HG03095 (cell line): ENCODE data around the gene EXOSC7.
"Not testable (repeated sequence)": the region's sequence is repeated elsewhere in the genome, so short reads cannot be mapped to it uniquely, and the experiment has no call there.

ENCODE experiments used
- ATAC-seq: cut with Tn5 transposase; IDR thresholded peaks from one replicate; pipeline ENCODE4 v1.9.1; 2021; ENCODE audit warnings: moderate library complexity; ENCODE audit not compliant: unreplicated experiment

The EXOSC7 gene

DNA sequence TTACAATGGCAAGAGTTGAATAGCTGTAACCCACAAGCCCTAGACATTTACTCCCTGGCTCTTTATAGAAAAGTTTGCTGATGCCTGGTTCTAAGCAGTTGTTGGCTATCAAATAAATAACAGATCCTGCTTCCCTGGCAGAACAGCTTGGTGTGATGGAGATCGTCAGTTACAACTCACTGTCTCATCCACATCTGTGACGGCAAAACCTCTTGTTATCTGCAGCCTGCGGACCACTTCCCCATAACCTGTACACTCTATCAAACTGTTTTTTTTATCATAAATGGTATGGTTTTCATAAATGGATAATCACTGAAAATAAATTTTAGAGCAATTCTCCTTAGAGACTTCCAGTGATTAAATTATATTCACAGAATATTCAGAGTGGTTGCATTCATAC is 14.2 kb upstream of the EXOSC7 start:
- ATAC-seq, result no peak

DNA sequence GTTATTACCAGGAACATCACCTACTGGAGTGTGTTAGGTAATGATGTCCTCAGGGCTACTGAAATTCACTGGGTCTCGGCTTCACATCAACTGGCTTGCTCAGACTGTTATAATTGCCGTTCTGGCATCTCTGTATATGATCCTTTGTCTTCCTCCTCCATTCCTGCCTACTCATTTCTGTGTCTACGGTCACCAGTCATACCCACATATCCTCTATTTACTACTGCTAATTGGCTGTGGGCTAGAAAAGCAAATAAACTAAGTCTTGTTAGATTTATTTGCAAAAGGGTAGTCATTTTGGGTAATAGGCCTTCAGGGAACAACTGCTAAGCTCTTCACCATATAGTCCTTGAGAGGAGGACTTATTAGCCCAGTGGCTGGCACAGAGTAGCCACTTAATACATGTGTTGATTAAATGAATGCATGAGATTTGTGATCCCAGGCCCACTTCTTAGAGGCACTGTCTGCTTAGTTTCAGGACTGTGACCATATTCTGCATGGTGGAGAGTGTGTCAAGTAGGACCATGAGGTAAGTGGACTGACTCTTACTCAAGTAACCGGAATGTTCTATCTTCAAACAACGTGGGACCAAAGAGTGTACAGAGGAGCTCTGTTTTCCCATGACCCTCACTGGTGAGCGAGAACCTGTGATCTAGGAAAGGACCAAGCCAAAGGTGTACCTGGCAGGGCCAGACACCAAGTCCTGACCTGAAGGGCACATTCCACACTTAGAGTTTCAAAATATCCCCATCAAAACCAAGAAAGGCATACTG is 13.2 kb upstream of the EXOSC7 start:
- no peak for ATAC-seq

- no peak for ATAC-seq
These were observed 12.3 kb upstream of the EXOSC7 start for GRCh38 chr3:44963571-44964325.

GRCh38 chr3:44965165-44965564 is 10.9 kb upstream of the EXOSC7 start:
- ATAC-seq, result no peak

- ATAC-seq, result no peak
These were observed 9.2 kb upstream of the EXOSC7 start for GRCh38 chr3:44966795-44967278.

DNA sequence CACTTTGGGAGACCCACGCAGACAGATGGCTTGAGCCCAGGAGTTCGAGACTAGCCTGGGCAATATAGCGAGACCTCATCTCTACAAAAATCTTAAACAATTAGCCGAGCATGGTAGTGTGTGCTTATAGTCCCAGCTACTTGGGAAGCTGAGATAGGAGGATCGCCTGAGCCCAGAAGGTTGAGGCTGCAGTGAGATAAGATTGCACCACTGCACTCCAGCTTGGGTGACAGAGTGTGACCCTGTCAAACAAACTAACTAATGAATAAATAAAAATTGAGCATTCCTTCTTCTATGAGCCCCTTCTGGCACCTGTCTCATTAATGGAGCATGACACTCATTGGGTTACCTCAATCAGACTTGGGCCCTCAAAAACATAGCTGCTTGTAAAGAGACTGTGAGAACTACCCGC is 7.6 kb upstream of the EXOSC7 start:
- no peak for ATAC-seq

DNA sequence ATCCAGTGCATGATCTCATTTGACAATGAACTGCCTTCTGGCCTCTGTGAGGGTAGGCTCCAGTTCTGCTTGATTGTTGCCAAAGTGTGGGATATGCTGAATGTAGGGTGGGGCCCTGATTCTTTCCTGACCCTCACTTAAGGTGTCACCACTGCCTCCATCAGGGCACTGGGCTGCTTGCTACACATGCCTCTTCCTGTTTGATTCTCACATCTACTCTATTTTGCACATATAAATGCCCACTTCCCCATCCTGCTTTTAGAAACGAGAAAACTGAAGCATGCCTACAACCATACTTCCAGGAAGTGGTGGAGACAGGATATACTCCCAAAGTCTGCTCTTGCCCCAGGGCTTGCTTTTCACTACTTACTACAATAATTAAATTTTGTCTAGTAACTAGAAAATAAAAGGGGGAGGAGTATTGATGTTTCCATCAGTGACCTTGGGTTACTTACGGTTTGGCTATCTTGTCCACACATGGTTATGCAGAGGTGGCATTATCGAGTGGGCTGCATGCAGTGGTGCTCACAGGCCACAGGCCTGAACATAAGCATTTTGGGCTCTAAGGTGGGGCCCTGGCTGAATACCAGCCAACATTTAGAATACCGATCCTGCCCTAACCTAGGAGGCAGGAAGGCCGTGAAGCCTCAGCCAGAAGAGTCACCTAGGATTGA is 6.8 kb upstream of the EXOSC7 start:
- no peak for ATAC-seq

DNA sequence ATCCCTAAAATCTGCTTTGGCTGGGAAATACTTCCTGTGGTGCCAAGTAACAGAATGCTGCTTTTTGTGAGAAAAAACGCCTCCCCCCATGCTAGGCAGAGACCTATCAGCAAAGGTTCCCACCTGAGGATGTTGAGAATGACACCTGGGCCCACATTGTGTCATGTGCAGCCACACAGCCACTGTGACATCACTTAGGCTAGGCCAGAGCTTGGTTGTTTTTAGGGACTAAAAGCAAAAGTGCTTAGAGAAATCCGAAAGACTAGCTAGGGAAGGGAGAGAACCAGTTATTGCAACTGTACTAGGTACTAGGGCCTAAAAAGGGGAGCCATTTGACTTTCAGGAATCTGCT is 6.2 kb upstream of the EXOSC7 start:
- ATAC-seq, result no peak

DNA sequence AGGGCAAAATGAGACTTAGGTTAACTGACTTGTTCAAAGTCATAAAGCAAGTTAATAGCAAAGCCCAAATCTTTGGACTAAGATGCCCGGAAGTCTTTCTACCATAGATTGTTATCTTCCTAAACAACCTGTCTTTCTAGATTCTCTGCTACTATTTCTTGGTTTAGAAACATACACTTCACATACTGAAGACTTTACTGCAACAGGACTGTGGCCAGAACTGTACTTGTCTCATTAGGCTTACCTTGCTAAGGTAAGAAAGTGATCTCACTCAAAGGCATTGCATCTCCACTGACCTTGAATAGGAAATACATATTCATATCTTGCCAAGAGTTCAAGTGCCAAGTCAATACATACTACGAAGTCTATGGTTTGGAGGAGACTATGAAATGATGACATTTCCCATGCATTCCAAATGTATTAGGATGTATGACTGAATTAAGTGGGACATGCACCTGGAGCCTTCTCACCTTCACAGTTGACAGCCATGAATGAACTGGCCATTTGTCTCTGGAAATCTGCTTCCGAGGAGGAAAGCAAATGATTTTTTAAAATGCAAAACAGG is 5.0 kb upstream of the EXOSC7 start:
- ATAC-seq, result no peak

DNA sequence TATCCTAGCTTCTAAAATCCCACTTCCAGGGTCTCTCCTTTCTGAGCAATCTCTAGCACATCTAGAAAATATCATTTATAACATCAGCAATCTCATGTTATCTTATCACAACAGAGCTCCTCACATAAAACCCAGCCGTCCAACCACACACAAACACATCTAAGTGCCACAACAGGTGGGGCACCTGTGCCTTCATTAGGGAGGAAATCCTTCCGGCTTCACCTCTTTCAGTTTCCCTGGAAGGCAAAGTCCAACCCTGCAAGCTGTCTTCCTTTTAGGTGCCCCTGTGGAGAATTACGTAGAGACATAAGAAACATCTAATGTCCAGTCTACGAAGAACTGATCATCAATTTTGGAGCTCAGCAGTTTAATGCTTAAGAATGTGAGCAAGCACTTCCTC is 1.6 kb upstream of the EXOSC7 start:
- ATAC-seq, result no peak

- ATAC-seq, result no peak
These were observed 5.2 kb downstream of the EXOSC7 start for GRCh38 chr3:44981220-44981619.

GRCh38 chr3:44981751-44982150 is 5.7 kb downstream of the EXOSC7 start:
- no peak for ATAC-seq

DNA sequence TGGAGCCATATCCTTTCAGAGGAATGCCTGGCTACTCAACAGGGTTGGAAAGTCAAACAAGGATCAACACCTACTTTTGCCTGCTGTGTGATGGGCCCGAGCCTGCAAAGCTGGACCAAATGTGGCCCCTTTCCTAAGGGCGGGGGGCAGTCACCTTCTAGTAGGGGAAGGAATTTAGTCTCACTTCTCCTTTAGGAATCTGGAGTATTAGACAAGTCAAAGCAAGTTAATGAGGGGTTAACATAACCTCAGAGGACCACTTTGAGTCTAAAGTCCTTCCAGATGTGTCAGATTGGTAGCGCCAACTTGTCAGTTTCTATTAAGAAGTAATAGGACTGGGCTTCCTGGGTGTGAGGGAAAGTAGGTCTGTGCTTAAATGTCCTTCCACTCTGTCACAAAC is 6.8 kb downstream of the EXOSC7 start:
- ATAC-seq, result no peak

DNA sequence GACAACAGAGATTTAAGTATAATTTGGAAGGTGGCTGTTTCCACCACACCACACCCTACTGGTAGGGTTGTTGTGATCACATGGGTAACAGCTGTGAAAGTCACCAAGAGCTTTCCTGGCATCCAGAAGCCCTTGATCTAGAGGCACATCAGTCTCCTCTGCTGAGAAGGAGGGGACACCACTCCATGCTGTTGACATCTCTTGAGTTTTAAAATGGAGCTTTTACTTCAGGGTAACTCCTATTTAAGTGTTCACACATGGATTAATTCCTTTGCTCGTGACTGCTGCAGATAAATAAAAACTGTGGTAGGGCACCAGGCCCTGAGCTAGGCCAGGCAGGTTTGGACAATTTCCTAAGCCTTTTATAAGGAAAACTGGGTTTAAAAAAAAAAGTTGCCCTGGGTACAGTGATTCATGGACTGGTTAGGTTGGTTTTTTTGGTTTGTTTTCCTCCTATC is 7.5 kb downstream of the EXOSC7 start:
- ATAC-seq, result no peak

DNA sequence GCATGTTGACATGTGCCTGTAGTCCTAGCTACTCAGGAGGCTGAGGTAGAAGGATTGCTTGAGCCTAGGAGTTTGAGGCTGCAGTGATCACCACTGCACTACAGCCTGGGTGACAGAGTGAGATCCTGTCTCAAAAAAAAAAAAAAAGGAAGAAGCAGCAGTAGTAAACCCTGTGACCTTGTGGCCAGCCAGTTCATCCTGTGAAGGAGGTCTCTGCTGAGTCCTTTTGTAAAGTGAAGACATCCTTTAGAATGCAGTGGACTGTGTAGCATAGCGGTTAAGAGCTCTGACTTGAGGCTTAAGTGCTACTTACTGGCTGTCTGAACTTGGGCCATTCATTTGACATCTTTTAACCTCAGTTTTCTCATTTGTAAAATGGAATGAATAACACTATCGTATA is 8.3 kb downstream of the EXOSC7 start:
- ATAC-seq, result no peak

DNA sequence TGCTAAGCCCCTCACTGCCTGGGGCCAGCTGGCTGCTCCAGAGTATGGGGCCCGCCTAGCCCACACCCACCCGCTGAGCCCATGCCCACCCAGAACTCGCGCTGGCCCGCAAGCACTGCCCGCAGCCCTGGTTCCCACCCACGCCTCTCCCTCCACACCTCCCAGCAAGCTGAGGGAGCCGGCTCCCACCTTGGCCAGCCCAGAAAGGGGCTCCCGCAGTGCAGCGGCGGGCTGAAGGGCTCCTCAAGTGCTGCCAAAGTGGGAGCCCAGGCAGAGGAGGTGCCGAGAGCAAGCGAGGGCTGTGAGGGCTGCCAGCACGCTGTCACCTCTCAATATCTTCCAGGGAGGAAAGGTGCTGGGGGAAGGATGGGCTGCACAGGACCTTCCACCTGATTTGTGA is 10.3 kb downstream of the EXOSC7 start:
- ATAC-seq, result not testable (repeated sequence)

GRCh38 chr3:44987332-44987731 is 11.3 kb downstream of the EXOSC7 start:
- ATAC-seq, result no peak

DNA sequence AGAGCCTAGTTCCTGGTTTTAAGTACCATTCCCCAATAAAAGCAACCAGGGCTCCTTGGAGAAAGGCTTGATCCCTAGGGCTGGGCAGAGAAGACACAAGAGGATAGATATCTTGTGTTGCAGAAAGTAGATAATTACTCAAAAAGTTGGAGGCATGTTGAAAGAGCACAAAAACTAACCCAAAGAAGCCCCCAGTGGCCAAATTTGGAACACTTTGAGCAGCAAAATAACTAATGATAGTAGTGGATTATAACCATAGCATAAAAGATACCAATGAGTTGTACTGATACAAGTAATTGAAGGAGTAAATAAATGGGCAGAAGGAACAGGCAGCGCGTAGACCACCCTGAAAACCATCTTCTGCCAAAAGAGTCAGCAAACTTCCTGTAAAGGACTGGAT is 12.0 kb downstream of the EXOSC7 start:
- no peak for ATAC-seq

- no peak for ATAC-seq
These were observed 13.1 kb downstream of the EXOSC7 start for GRCh38 chr3:44989141-44989540.

- no peak for ATAC-seq
These were observed 13.8 kb downstream of the EXOSC7 start for GRCh38 chr3:44989636-44990373.

DNA sequence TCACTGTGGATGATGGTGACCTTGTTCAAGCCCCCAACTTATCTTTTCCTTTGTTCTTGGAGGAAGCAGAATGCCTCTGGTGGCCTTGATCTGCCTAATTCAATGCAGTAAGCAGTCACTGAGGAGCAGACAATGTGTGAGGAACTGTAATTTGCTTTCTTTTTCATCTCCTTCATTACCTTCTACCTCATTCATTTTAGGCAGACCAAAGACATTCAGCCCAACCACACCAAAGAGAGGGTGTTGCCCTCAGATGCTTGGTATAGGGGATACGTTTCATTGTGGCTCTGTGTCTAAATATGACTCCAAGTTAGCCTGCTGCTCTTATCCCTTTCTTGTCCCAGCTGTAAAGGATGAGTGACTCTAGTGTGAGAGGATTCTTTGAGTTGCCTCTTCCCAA is 15.3 kb downstream of the EXOSC7 start:
- ATAC-seq, result no peak
